Small intestine (tissue), 7 donors: ENCODE data around the gene HMCN1. TPM values are rescaled to one million over a fixed set of nuclear protein-coding genes. Genes with fewer than 3 reads are reported as not detected.

ENCODE experiments used
- DNase-seq, 2 donors: peaks; one replicate each; pipeline versions ENCODE4 v3.0.0 to v3.0.0-alpha.2; 2013
- FAIRE-seq: peaks from 2 replicates; lab custom pipeline; 2012; peaks lifted over from hg19 to GRCh38; lab: Jason Lieb, UNC
- H3K27ac ChIP-seq, 3 donors: one replicate each; pipeline ENCODE4 v1.5.1; 2013; ENCODE audit warnings: low read length in 2 of 3, mild to moderate bottlenecking in 2 of 3, control low read depth in 1 of 3, inconsistent platforms in 1 of 3, low read depth in 1 of 3, moderate library complexity in 1 of 3
- H3K27me3 ChIP-seq, 3 donors: one replicate each; pipeline ENCODE4 v1.6.1; 2013; ENCODE audit warnings: low read length in 3 of 3, inconsistent platforms in 1 of 3; ENCODE audit not compliant: control insufficient read depth in 3 of 3, insufficient read depth in 3 of 3
- H3K36me3 ChIP-seq, 3 donors: one replicate each; pipeline ENCODE4 v1.6.1; 2013; ENCODE audit warnings: low read length in 3 of 3, inconsistent platforms in 1 of 3, low read depth in 1 of 3, mild to moderate bottlenecking in 1 of 3, moderate library complexity in 1 of 3; ENCODE audit not compliant: control insufficient read depth in 3 of 3, insufficient read depth in 2 of 3
- H3K4me1 ChIP-seq, 3 donors: one replicate each; pipeline ENCODE4 v1.6.1; 2013; ENCODE audit warnings: low read length in 2 of 3, inconsistent platforms in 1 of 3, low read depth in 1 of 3, mild to moderate bottlenecking in 1 of 3, moderate library complexity in 1 of 3; ENCODE audit not compliant: control insufficient read depth in 3 of 3, insufficient read depth in 2 of 3
- H3K4me3 ChIP-seq, 3 donors: one replicate each; pipeline ENCODE4 v1.5.1; 2013; ENCODE audit warnings: low read length in 3 of 3, control low read depth in 1 of 3, inconsistent platforms in 1 of 3, low read depth in 1 of 3, mild to moderate bottlenecking in 1 of 3, moderate library complexity in 1 of 3
- H3K9me3 ChIP-seq, 2 donors: one replicate each; pipeline ENCODE4 v1.6.1; 2013; ENCODE audit warnings: low read depth in 1 of 2, low read length in 1 of 2; ENCODE audit not compliant: control insufficient read depth in 2 of 2, insufficient read depth in 1 of 2
- WGBS, 3 donors: extraction: QIAGEN DNeasy Blood & Tissue Kit; methylation state at CpG; one replicate each; pipeline ENCODE4 v1.1.7; 2013; 5-methylcytosine and 5-hydroxymethylcytosine counted together
- polyA plus RNA-seq, 4 donors: library from polyadenylated mRNA; stranded (reverse) in 3 of 4; unstranded in 1 of 4; fragments of 200-250 nt in 3 of 4; fragments of 120-200 nt in 1 of 4; gene quantifications; one replicate each; pipeline versions ENCODE4 v1.2.1 to v1.2.3, GENCODE V29; 2013
- donor health status: healthy with polysubstance abuse.
- donor health status: control.
- donor health status: control.
- donor health status: Bipolar disorder and iron deficiency.
- donor health status: healthy.

HMCN1 gene
- polyA plus RNA-seq, 4 donors = under 0.01 to 1.9 (median 0.62) TPM

DNA sequence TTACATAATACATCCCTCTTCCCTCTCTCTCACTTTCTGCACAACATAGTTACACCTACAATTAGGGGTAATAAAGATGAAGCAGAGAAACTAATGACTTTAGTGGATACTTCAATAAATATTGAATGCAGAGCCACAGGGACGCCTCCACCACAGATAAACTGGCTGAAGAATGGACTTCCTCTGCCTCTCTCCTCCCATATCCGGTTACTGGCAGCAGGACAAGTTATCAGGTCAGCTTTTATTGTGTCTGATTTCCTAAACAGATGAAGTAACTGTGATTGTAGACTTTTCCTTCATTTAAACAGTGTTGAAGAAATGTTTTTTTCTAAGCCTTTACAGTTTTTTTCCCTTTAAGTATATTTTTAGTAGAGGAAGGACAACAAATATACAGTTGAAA lies 359.2 kb downstream of the HMCN1 start:
- FAIRE-seq (no peak), DNase-seq (peak in 1 of 2 donors; percentile 24)
- no peaks in the 10 kb centered on the region for H3K27me3 ChIP-seq
- H3K27ac ChIP-seq = no peak overlapping the region
- H3K9me3 ChIP-seq = no peaks in the 10 kb centered on the region
- 5 to 23% (median 19%) methylated on average over 2 of the region's 2 CpGs for WGBS, 3 donors
- no peaks in the 10 kb centered on the region for H3K36me3 ChIP-seq
- H3K4me3 ChIP-seq = no peak overlapping the region
- H3K4me1 ChIP-seq = no peaks in the 10 kb centered on the region

DNA sequence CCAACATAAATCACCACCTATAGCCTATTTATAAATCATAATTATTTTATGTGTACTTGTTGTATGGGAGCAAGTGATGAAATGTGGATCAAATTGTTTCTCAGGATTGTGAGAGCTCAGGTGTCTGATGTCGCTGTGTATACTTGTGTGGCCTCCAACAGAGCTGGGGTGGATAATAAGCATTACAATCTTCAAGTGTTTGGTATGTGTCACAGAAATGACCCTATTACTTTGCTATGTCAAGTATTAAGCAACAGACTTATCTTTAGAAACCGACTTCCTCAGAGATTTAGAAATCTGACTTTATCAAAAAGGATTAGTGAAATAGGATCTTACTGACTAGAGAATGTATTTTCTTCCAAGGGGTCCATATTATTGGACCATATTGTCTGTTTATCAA lies 360.0 kb downstream of the HMCN1 start:
- no peak overlapping the region for H3K27ac ChIP-seq
- no peak for FAIRE-seq
- WGBS, 3 donors = 58 to 67% (median 67%) methylated on average over 2 of the region's 2 CpGs

DNA sequence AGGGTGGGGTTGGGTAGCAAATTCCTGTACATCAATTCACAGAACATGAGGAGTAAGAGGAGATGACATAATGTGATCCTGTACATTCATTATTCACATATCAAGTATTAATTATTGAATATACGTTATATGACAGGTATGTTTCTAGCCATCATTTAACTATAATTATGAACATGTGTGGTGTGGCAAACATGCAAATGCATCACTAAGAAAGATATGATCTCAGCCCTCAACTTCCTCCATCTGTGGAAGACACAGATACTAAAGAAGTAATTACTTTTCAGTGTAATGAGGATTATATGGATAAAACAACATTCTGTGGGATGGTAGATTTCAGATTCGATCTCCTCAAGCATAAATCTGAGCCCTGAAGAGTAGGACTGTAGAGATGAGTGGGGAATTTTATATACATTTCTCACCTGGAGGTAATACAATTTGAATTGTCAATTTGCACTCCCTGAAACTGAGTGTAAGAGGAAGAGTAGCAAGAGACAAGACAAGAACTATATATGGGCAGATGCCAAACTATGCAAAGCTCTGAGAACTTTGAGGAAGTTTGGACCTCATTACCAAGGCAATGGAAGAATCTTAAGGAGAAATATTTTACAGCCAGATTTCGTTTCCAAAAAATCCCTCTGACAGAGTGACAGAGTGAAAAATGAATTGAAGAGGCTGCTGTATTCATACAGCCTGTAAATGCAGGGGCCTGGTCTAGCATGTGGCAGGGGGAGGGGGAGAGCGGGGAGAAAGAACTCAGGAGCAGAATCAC lies 365.3 kb downstream of the HMCN1 start:
- FAIRE-seq = no peak
- Histone ChIP-seq H3K4me1 (no peaks in the 10 kb centered on the region), H3K27ac (no peak overlapping the region), H3K9me3 (no peaks in the 10 kb centered on the region), H3K4me3 (no peak overlapping the region), H3K36me3 (no peaks in the 10 kb centered on the region), H3K27me3 (no peaks in the 10 kb centered on the region)
- no peak for DNase-seq
- WGBS, 3 donors = 71 to 75% (median 74%) methylated on average over 4 of the region's 4 CpGs

More for the DNA sequence above, 360.0 kb downstream of the HMCN1 start:
- H3K4me3 ChIP-seq = no peak overlapping the region
- no peaks in the 10 kb centered on the region for H3K36me3 ChIP-seq
- H3K4me1 ChIP-seq = no peaks in the 10 kb centered on the region
- H3K9me3 ChIP-seq = no peaks in the 10 kb centered on the region
- DNase-seq = no peak
- no peaks in the 10 kb centered on the region for H3K27me3 ChIP-seq

DNA sequence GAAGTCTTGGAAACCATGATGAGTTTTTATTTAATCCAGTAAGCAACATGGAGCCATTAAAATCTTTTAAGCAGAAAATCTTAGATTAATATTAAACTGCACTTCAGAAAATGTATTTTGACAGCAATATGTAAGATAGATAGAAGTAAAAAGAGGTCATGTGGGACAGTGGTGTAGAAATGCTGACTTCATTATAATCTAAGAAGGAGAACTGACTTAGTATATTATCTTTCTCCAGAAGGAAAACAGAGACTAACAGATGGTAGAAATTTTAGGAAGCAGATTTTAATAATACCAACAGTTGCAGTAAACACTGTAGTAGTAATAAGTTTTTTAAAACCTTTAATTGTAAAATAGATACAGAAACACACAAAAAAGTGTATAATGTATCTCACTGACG lies 367.9 kb downstream of the HMCN1 start:
- DNase-seq (no peak), FAIRE-seq (no peak)
- H3K4me3 ChIP-seq = no peak overlapping the region
- no peaks in the 10 kb centered on the region for H3K36me3 ChIP-seq
- H3K9me3 ChIP-seq = no peaks in the 10 kb centered on the region
- H3K4me1 ChIP-seq = no peaks in the 10 kb centered on the region
- H3K27me3 ChIP-seq = no peaks in the 10 kb centered on the region
- WGBS, 3 donors = 58 to 79% (median 58%) methylated on average over 1 of the region's 1 CpG
- no peak overlapping the region for H3K27ac ChIP-seq

DNA sequence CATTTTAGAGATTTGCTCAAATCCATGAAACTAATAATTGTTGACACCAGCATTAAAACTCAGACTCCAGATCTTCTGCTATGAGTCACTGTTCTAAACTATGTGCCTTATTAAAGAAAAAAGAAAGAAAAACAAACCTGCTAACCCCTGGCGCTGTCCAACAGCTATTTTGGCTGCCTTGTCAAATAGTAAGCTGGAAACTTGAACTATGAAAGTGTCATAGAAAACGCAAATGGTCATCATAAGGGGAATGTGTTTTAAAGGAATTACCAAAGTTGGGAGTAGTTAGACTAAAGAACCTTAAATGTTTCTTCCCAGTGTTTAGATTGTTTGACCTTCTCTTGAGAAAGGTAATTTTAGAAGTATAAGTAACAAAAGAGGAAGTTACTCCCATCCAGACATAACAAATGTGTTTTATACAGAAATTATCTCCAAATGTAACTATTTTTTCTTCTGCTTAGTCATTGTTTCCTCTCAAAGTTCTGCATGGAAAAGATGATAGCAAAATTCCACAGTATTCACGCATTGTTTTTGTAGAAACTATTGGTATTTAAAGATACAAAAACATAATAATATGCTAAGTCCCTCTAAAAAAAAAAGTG lies 368.5 kb downstream of the HMCN1 start:
- no peaks in the 10 kb centered on the region for H3K27me3 ChIP-seq
- WGBS, 3 donors = 49 to 61% (median 51%) methylated on average over 3 of the region's 3 CpGs
- H3K27ac ChIP-seq = no peak overlapping the region
- no peaks in the 10 kb centered on the region for H3K4me1 ChIP-seq
- H3K4me3 ChIP-seq = no peak overlapping the region
- no peaks in the 10 kb centered on the region for H3K36me3 ChIP-seq
- H3K9me3 ChIP-seq = no peaks in the 10 kb centered on the region
- FAIRE-seq = no peak
- DNase-seq = no peak

DNA sequence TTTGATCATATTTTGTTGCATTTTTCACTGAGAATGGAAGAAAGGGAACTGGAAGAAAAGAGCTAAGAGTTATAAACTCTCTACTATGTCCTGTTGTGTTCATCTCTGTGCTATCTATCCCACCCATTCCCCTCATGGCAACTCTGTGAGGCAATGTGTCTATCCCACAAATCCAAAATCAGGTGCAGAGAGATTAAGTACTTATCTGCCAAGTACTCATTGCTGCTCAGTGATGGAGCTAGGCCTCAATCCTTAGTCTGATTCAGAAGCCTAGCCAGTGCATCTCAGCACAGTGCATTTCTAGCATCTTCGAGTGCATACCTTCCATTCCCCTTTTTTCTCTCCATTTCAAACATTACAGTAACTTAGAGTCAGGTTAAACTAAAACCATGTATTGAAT lies 370.3 kb downstream of the HMCN1 start:
- no peak overlapping the region for H3K4me3 ChIP-seq
- WGBS, 3 donors = 68 to 84% (median 77%) methylated on average over 1 of the region's 1 CpG
- no peaks in the 10 kb centered on the region for H3K27me3 ChIP-seq
- H3K4me1 ChIP-seq = no peaks in the 10 kb centered on the region
- no peak overlapping the region for H3K27ac ChIP-seq
- DNase-seq = no peak
- FAIRE-seq = no peak
- H3K9me3 ChIP-seq = no peaks in the 10 kb centered on the region
- H3K36me3 ChIP-seq = no peaks in the 10 kb centered on the region

DNA sequence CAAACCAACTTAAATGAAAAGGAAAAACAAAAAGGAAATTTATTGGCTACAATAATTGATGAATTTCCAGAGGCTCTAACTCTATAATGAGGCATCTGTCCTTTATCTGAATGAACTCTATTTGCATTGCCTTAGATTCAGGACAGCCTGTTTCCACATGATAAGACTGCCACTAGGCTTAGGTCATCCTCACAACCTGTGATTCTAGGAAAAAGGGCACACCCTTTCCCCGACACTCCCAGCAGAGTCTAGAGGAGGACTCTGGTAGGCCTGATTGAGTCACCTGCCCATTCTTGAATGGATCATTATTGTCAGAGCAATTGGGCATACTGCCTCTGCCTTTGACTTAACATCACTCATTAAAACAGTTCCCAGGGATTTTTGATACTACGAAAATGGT lies 378.1 kb downstream of the HMCN1 start:
- no peaks in the 10 kb centered on the region for H3K9me3 ChIP-seq
- FAIRE-seq (no peak), DNase-seq (peak in 1 of 2 donors; percentile 1)
- no peaks in the 10 kb centered on the region for H3K27me3 ChIP-seq
- no peaks in the 10 kb centered on the region for H3K36me3 ChIP-seq
- no peak overlapping the region for H3K27ac ChIP-seq
- no peak overlapping the region for H3K4me3 ChIP-seq
- WGBS, 3 donors = 79 to 88% (median 81%) methylated on average over 2 of the region's 2 CpGs
- H3K4me1 ChIP-seq = no peaks in the 10 kb centered on the region

DNA sequence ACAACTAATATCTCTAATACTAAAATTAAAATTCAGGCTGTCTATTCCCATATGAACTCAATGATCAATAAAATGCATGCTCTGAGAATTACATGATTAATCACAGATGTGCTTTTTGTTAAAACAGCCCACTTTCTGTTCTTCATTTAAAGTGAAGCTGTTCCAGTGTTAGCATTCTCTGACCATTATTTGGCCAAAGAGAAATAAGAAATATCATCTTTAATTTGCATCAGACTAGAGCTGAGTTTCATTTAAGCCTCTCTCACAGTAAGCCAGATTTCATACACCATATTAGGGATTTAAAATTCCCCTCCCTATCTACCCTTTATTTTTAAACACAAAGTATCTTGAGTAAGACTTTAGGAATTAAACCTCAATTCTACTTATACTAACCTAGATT lies 379.3 kb downstream of the HMCN1 start:
- Histone ChIP-seq H3K27ac (no peak overlapping the region), H3K9me3 (no peaks in the 10 kb centered on the region), H3K4me3 (no peak overlapping the region), H3K4me1 (no peaks in the 10 kb centered on the region), H3K27me3 (no peaks in the 10 kb centered on the region), H3K36me3 (no peaks in the 10 kb centered on the region)
- DNase-seq (no peak), FAIRE-seq (no peak)
